ENCODE data around the gene PTX4. TPM values are rescaled to one million over a fixed set of nuclear protein-coding genes. Genes with fewer than 3 reads are reported as not detected.
A peak's percentile ranks its signal among the peaks of the same experiment; 100 is the strongest.
"Not testable (repeated sequence)": the region's sequence is repeated elsewhere in the genome, so short reads cannot be mapped to it uniquely, and the experiment has no call there.

The PTX4 gene
- total and polyA plus RNA-seq, 4 donors, result 0.26 to 0.33 TPM; not detected in 2

GRCh38 chr16:1471569-1472194, 17.1 kb downstream of the PTX4 start:
- ATAC-seq (ENCODE audit: low FRiP score) (no peak), DNase-seq (peak in 1 of 2 donors; percentile 46)
- no peak overlapping the region for H3K4me3 ChIP-seq (ENCODE audit: low read length in 2 of 2)
- H3K27ac ChIP-seq (ENCODE audit: low read depth in 1 of 2, low read length in 2 of 2), result no peak overlapping the region
- H3K36me3 ChIP-seq (ENCODE audit: control insufficient read depth in 1 of 2, insufficient read depth in 2 of 2, low read length in 1 of 2), result no peaks in the 10 kb centered on the region
- intact Hi-C loops (cut with DNase I), result no loop called here
- H3K4me1 ChIP-seq (ENCODE audit: control insufficient read depth in 1 of 2, insufficient read depth in 2 of 2, low read length in 2 of 2), result no peaks in the 10 kb centered on the region
- H3K27me3 ChIP-seq (ENCODE audit: control insufficient read depth in 1 of 2, insufficient read depth in 2 of 2, low read length in 1 of 2), result no peaks in the 10 kb centered on the region
- H3K9me3 ChIP-seq (ENCODE audit: control insufficient read depth, low read length), result no peaks in the 10 kb centered on the region
- 87% methylated on average over 26 of the region's 26 CpGs for WGBS, 2 donors

- Histone ChIP-seq H3K9me3 (ENCODE audit: control insufficient read depth, low read length) (no peaks in the 10 kb centered on the region), H3K4me3 (ENCODE audit: low read length in 2 of 2) (no peak overlapping the region), H3K4me1 (ENCODE audit: control insufficient read depth in 1 of 2, insufficient read depth in 2 of 2, low read length in 2 of 2) (no peaks in the 10 kb centered on the region), H3K27me3 (ENCODE audit: control insufficient read depth in 1 of 2, insufficient read depth in 2 of 2, low read length in 1 of 2) (no peaks in the 10 kb centered on the region), H3K27ac (ENCODE audit: low read depth in 1 of 2, low read length in 2 of 2) (no peak overlapping the region), H3K36me3 (ENCODE audit: control insufficient read depth in 1 of 2, insufficient read depth in 2 of 2, low read length in 1 of 2) (no peaks in the 10 kb centered on the region)
- intact Hi-C loops (cut with DNase I), result no loop called here
- DNase-seq, result peak in 1 of 2 donors; percentile 76
- 72 to 75% methylated on average over 14 of the region's 14 CpGs for WGBS, 2 donors
- ATAC-seq (ENCODE audit: low FRiP score), result no peak
Measured at GRCh38 chr16:1470481-1471251, 18.1 kb downstream of the PTX4 start.

- Histone ChIP-seq H3K9me3 (ENCODE audit: control insufficient read depth, low read length) (no peaks in the 10 kb centered on the region), H3K27ac (ENCODE audit: low read depth in 1 of 2, low read length in 2 of 2) (no peak overlapping the region), H3K4me1 (ENCODE audit: control insufficient read depth in 1 of 2, insufficient read depth in 2 of 2, low read length in 2 of 2) (no peaks in the 10 kb centered on the region), H3K36me3 (ENCODE audit: control insufficient read depth in 1 of 2, insufficient read depth in 2 of 2, low read length in 1 of 2) (no peaks in the 10 kb centered on the region), H3K4me3 (ENCODE audit: low read length in 2 of 2) (no peak overlapping the region), H3K27me3 (ENCODE audit: control insufficient read depth in 1 of 2, insufficient read depth in 2 of 2, low read length in 1 of 2) (no peaks in the 10 kb centered on the region)
- intact Hi-C loops (cut with DNase I), result no loop called here
- DNase-seq, result peak in 1 of 2 donors; percentile 72
- ATAC-seq (ENCODE audit: low FRiP score), result no peak
- 77 to 86% methylated on average over 20 of the region's 20 CpGs for WGBS, 2 donors
Measured at GRCh38 chr16:1469693-1470201, 19.0 kb downstream of the PTX4 start.

GRCh38 chr16:1469141-1469540, 19.6 kb downstream of the PTX4 start:
- 75 to 77% methylated on average over 5 of the region's 5 CpGs for WGBS, 2 donors
- H3K4me1 ChIP-seq (ENCODE audit: control insufficient read depth in 1 of 2, insufficient read depth in 2 of 2, low read length in 2 of 2); H3K27ac ChIP-seq (ENCODE audit: low read depth in 1 of 2, low read length in 2 of 2); H3K4me3 ChIP-seq (ENCODE audit: low read length in 2 of 2); H3K27me3 ChIP-seq (ENCODE audit: control insufficient read depth in 1 of 2, insufficient read depth in 2 of 2, low read length in 1 of 2); intact Hi-C loops (cut with DNase I); ATAC-seq (ENCODE audit: low FRiP score); H3K9me3 ChIP-seq (ENCODE audit: control insufficient read depth, low read length); H3K36me3 ChIP-seq (ENCODE audit: control insufficient read depth in 1 of 2, insufficient read depth in 2 of 2, low read length in 1 of 2); DNase-seq: not testable (repeated sequence)

GRCh38 chr16:1468426-1468810, 20.3 kb downstream of the PTX4 start:
- no peaks in the 10 kb centered on the region for H3K36me3 ChIP-seq (ENCODE audit: control insufficient read depth in 1 of 2, insufficient read depth in 2 of 2, low read length in 1 of 2)
- WGBS, 2 donors, result 83 to 87% methylated on average over 22 of the region's 22 CpGs
- intact Hi-C loops (cut with DNase I), result no loop called here
- H3K27ac ChIP-seq (ENCODE audit: low read depth in 1 of 2, low read length in 2 of 2), result no peak overlapping the region
- H3K27me3 ChIP-seq (ENCODE audit: control insufficient read depth in 1 of 2, insufficient read depth in 2 of 2, low read length in 1 of 2), result no peaks in the 10 kb centered on the region
- ATAC-seq (ENCODE audit: low FRiP score) (no peak), DNase-seq (no peak)
- H3K4me3 ChIP-seq (ENCODE audit: low read length in 2 of 2), result no peak overlapping the region
- no peaks in the 10 kb centered on the region for H3K9me3 ChIP-seq (ENCODE audit: control insufficient read depth, low read length)
- no peaks in the 10 kb centered on the region for H3K4me1 ChIP-seq (ENCODE audit: control insufficient read depth in 1 of 2, insufficient read depth in 2 of 2, low read length in 2 of 2)

- no peak overlapping the region for H3K27ac ChIP-seq (ENCODE audit: low read depth in 1 of 2, low read length in 2 of 2)
- no peak overlapping the region for H3K4me3 ChIP-seq (ENCODE audit: low read length in 2 of 2)
- intact Hi-C loops (cut with DNase I), result no loop called here
- 77% methylated on average over 13 to 14 of the region's 14 CpGs for WGBS, 2 donors
- H3K36me3 ChIP-seq (ENCODE audit: control insufficient read depth in 1 of 2, insufficient read depth in 2 of 2, low read length in 1 of 2), result no peaks in the 10 kb centered on the region
- H3K27me3 ChIP-seq (ENCODE audit: control insufficient read depth in 1 of 2, insufficient read depth in 2 of 2, low read length in 1 of 2), result no peaks in the 10 kb centered on the region
- ATAC-seq (ENCODE audit: low FRiP score) (no peak), DNase-seq (peak in 1 of 2 donors; percentile 69)
- H3K9me3 ChIP-seq (ENCODE audit: control insufficient read depth, low read length), result no peaks in the 10 kb centered on the region
- no peaks in the 10 kb centered on the region for H3K4me1 ChIP-seq (ENCODE audit: control insufficient read depth in 1 of 2, insufficient read depth in 2 of 2, low read length in 2 of 2)
Measured at GRCh38 chr16:1466968-1467521, 21.7 kb downstream of the PTX4 start.

GRCh38 chr16:1466054-1466453, 22.7 kb downstream of the PTX4 start:
- H3K27ac ChIP-seq (ENCODE audit: low read depth in 1 of 2, low read length in 2 of 2), result no peak overlapping the region
- H3K9me3 ChIP-seq (ENCODE audit: control insufficient read depth, low read length), result no peaks in the 10 kb centered on the region
- ATAC-seq (ENCODE audit: low FRiP score) (no peak), DNase-seq (no peak)
- H3K4me3 ChIP-seq (ENCODE audit: low read length in 2 of 2), result no peak overlapping the region
- no peaks in the 10 kb centered on the region for H3K36me3 ChIP-seq (ENCODE audit: control insufficient read depth in 1 of 2, insufficient read depth in 2 of 2, low read length in 1 of 2)
- intact Hi-C loops (cut with DNase I), result no loop called here
- H3K4me1 ChIP-seq (ENCODE audit: control insufficient read depth in 1 of 2, insufficient read depth in 2 of 2, low read length in 2 of 2), result no peaks in the 10 kb centered on the region
- WGBS, 2 donors, result 91% methylated on average over 24 of the region's 24 CpGs
- H3K27me3 ChIP-seq (ENCODE audit: control insufficient read depth in 1 of 2, insufficient read depth in 2 of 2, low read length in 1 of 2), result no peaks in the 10 kb centered on the region

GRCh38 chr16:1465567-1465915, 23.2 kb downstream of the PTX4 start:
- Histone ChIP-seq H3K9me3 (ENCODE audit: control insufficient read depth, low read length) (no peaks in the 10 kb centered on the region), H3K27me3 (ENCODE audit: control insufficient read depth in 1 of 2, insufficient read depth in 2 of 2, low read length in 1 of 2) (no peaks in the 10 kb centered on the region), H3K27ac (ENCODE audit: low read depth in 1 of 2, low read length in 2 of 2) (no peak overlapping the region), H3K4me3 (ENCODE audit: low read length in 2 of 2) (no peak overlapping the region), H3K36me3 (ENCODE audit: control insufficient read depth in 1 of 2, insufficient read depth in 2 of 2, low read length in 1 of 2) (no peaks in the 10 kb centered on the region), H3K4me1 (ENCODE audit: control insufficient read depth in 1 of 2, insufficient read depth in 2 of 2, low read length in 2 of 2) (no peaks in the 10 kb centered on the region)
- ATAC-seq (ENCODE audit: low FRiP score), result no peak
- peak in 1 of 2 donors; percentile 75 for DNase-seq
- WGBS, 2 donors, result 92 to 93% methylated on average over 12 to 13 of the region's 13 CpGs
- intact Hi-C loops (cut with DNase I), result no loop called here
